GM18502 (cell line): Measurements from ENCODE around the gene HIVEP2.

Experiments used
- ATAC-seq: cut with Tn5 transposase; IDR thresholded peaks from one replicate; pipeline ENCODE4 v1.9.1; 2021; ENCODE audit warnings: mild to moderate bottlenecking; ENCODE audit not compliant: unreplicated experiment, poor library complexity

Gene HIVEP2

DNA sequence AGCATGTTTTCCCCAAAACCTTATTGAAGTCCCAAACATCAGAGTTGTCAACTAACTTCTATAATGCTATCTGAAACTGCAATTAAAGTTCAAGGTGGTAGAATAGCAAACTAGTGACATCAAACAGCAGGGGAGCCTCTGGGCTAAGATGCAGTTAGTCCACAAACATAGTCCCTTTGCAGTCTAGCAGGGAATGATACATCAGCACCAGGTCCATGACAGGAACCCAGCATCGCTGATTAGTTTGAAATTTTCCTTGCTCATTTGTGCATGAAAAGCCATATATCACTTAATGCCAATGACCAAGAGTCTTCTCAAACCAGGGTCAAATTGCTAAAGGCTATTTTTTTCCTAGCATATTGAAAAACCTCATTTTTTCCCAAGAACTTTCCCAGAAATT lies 145.3 kb downstream of the HIVEP2 start:
- ATAC-seq: no peak

DNA sequence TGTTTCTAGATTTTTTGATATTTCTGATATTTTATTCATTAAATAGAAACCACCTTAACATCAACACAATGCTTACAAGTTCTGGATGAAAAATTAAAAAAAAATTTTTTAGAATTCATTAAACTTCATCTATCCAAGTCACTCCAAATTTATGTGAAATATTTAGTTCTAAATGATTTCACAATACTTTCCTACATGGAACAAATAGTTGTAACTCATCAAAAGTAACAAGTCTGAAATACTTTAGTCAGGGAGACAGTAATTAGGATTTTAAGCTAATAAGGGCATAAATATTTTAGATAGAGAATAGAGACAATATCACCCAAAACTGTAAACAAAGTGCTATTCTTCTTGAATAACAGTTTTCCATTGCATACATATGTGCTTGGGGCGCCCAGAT lies 147.8 kb downstream of the HIVEP2 start:
- no peak for ATAC-seq

DNA sequence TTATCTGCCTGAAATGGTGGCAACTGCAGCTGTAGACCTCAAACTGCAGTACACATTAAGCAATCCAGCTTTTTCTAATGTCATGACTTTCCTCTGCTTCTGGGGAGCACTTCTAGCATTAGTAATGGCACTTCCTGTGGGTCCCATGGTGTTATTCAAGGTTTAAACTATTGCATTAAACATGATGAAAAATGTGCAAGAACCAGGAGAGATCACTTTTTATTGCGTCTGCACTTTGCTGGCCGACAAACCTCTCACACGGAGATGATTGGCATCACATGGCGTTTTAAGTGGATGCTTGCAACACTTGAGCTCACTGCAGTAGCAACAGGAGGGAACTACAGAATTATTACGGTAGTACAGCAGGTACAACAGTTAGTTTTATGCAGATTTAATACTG lies 148.4 kb downstream of the HIVEP2 start:
- ATAC-seq: no peak

DNA sequence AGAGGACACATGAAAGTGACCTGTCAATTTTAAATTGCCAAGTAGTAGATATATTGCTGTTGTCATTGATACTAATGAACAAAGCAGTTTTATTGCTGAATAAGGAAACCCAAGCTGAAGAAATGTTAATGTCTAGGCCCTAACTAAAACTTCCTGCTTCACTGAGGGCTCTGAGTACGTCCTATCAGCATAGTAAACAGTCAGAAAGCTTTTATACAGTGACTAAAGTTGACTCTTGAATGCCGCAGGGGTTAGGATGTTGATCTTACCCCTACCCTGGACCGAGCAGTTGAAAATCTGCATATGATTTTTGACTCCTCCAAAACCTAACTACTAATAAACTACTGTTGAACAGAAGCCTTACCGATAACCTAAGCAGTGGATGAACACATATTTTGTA lies 149.0 kb downstream of the HIVEP2 start:
- ATAC-seq: no peak

DNA sequence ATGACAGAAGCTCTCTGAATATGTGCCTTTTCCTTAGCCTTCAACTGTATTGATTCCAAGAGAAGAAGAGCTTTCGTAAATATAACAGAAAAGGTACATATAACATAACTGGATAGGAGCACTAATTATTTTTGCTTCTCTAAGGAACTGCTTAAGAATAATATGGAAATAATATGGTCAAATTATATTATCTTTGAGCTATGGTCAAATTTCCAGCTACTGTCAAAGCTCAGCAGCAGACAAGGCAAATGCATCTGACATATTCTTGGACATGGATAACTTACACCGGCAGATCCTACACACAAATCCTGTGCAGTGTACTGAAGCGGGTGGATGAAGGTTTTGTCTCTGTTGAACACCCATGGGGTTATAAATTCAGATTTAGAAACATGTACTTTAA lies 150.6 kb downstream of the HIVEP2 start:
- no peak for ATAC-seq

DNA sequence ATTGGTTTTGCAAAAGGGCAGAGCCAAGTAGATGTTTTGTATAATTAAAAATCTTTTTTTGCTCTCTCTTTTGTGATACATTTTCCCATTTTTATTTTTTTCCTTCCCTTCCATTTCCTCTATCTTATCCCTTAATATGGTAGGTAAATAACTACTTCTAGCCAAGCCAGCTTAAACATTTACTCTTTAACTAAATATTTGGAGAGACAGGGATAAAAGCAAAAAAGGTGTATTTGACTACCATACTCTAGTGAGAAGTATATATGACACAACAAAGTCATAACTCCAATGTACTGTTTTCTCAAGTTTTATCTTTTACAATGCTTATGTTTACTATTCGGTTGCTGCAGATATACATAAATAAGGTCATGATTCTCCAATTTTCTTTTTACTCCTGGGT lies 154.7 kb downstream of the HIVEP2 start:
- ATAC-seq: no peak

DNA sequence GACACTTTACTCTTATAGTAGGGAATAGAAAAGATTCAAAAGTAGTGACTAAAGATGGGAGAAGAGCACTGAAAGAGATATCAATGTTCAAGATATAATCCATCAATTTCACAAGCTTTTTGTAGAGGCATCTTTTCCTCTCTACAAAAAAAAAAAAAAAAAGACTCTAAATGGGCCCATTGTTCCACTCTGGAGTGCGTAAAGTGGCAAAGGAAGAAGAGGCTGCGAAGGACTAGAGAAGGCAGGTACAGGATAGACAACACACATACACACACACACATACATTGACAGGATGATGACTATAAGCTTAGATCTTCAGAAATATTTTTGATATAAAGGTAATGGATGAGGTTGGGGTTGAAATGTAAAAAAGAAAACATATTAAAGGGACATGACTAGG lies 157.6 kb downstream of the HIVEP2 start:
- no peak for ATAC-seq

DNA sequence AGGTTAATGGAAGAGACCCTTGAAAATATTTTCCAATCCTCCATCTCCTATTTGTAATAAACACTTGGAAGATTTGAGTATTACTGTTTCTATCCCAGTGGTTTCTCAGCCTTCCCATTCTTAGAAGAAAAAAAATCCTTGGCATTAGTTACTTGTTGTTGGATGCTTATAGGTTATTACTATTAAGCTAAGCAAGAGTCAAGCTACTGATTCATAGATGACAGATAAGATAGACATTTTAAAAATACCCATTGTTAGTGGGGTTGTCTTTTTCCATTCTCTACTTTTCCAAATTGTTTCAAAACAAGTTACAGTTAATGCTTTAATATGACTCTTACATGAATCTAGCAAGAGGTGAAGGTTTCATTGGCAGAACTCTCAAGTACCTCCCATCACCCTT lies 158.5 kb downstream of the HIVEP2 start:
- no peak for ATAC-seq

DNA sequence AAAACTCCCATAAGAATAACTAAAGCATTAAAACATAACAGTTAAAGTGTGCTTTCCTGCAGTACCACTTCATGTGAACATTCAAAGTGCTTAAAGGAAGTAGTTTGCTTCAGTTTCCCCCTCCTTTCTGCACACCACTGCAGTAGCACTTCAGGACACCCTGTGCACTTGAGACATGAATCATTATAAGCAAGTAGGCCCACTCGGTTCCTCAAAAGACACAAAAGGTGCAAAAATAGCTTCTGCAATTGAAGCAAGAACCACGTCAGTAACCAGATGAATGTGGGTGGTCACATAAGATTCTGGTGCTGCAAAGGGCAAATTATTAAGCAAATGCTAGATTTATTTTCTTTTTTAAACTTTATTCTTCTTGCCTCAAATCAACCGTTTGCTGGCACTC lies 160.6 kb downstream of the HIVEP2 start:
- peak; percentile 100 for ATAC-seq

DNA sequence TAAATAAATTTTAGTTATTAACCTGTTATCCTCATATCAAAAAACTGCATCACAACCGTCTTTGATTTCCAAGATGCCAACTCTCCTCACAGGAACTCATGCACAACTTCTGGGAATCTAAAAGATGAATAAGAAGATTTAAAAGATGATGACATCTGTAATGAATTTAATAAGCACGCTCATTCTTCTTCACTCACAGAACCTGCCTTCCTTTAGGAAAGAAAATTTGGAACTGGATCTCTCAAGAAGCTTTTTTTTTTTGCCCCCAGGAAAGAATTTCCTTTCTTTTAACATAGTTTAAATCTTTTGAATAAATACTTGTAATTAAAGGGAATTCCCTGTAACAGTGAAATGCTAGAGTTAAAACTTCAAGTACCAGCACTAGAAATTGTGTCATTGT lies 161.5 kb downstream of the HIVEP2 start:
- no peak for ATAC-seq

DNA sequence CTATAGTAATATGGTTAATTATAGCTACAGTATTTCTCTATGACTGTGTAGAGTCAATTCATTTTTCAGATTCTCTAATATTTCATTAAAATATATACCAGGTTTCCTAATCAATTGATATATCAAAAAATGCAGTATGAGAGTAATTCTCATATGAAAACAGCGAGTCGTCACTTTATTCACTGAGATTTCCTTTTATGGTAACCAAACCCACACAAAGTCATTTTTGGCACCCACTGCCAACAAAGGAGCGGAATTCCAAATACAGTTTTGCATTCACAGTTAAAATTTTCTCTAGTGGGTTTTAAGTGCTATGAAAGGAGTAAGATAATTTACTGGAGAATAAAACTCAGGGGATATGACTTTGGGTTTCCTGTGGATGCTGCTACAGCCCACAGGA lies 163.8 kb downstream of the HIVEP2 start:
- no peak for ATAC-seq

DNA sequence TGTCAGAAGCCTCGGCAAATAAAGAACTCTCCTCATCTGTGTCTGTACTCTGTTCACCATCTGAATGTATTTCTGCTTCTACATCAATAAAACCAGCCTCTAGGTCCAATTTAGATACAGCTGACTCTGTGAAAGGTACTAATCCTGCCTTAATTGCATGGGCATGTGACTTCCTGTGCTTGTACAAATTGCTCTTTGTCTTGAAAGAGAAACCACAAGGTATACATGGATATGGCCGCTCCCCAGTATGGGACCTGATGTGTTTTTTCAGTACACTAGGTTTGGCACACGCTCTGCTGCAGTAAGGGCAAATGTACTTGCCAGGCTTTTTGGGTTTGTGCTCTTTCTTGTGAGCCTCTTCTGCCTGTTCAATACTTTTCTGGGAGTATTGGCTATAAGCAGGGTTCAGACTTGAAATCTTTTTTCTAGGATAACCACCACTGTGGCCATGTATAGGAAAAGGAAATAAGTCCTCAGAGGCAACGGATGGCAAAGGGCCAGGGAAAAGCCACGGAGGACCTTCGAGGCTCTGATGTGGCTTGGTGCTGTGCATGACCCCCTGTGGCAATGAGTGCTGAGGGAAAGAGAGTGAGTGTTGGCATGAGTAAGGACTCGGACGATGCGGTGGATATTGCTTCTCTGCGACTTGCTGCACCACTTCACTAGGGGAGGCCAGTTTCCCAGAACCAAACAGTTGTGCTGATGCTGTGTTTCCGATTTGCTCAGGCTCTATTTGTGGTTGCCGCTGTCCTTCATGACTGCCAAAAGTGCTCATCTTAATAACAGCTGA lies 170.9 kb downstream of the HIVEP2 start:
- ATAC-seq: no peak

DNA sequence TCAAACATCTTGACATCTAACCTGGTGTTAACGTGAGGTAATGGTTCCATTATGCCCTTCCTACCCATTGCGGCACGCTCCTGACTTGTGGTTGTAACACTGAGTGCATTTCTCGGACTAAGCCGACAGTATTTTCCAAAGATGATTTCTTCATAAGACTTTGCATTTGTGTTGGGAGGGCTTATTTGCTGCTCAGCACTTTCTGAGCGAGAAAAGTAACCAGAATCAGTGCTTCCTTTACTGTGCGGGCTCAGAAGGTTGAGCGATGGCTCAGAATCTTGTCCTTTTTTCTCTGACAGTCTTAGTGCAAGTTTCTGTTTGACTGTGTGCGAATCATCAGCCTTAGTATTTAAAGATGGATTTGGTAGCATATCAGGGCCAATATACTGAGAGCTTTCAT lies 171.7 kb downstream of the HIVEP2 start:
- no peak for ATAC-seq

DNA sequence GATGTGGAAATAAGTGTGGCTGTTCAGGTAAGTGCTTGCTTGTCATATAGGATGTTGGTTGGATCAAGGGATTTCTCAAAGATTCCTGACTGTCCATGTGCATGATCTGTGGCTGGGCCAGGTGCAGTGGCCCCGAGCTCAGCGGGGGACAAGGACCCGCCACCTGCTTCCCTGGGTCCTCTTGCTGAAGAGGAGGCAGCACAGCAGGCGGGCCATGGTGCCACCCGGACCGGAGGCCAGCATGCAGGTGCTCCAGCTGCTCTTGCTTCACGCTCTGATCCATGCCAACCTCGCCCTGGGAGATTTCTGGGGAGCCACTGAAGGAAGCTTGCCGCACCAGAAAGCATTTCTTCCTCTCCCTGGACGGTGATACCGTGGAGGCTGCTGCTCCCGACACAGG lies 173.8 kb downstream of the HIVEP2 start:
- ATAC-seq: no peak

DNA sequence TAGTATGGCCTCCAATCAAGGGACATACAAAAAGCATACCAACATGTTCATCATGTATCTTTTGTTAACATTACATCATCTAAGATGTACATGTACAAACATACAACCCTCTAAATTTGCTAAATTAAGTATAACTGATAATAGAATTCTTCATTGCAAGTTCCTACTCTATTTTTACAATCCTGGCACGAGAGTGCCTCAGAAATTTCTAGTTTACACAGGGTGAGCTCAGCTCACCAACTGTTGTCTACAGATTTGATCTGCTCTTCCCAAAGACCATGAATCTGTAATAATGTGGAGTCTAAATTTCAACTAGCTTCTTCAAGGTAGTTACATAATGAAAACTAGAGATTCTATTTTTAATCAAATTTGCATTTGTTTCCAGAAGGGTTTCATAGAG lies 179.7 kb downstream of the HIVEP2 start:
- ATAC-seq: no peak

DNA sequence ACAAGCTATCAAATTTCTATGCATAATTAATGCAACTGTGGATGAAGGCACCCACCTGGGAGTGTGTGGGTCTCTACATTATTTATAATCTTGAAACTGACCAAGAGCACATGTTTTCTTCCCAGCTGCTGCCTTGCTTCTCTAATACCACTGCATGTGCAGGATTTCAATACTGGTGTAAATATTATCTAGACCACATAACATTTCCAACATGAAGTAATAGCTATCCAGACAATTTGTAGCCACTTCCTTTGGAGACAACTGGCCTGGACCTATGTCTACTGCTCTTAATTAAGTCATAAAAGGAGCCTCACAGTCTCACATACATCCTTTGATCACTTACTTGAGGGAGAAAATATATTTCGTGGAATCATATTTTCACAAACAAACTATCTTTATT lies 180.7 kb downstream of the HIVEP2 start:
- ATAC-seq: no peak

DNA sequence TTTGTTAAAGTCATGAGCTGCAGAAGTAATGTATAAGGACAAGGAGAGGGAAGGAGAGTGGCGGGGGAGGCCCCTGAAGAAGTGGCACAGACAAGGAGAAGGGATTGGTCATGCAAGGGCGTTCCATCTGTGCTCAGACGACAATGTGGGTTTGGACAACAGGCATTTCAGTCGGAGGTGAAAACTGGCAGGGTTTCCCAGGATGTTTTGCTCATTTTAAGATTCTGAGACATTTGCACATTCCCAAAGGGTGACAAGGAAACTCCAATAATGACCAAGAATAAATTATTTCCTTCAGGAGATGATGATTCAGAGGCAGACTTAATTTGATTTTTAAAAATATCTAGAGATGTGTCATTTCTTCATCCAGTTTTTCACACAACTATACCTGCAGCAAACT lies 181.8 kb downstream of the HIVEP2 start:
- ATAC-seq: no peak

DNA sequence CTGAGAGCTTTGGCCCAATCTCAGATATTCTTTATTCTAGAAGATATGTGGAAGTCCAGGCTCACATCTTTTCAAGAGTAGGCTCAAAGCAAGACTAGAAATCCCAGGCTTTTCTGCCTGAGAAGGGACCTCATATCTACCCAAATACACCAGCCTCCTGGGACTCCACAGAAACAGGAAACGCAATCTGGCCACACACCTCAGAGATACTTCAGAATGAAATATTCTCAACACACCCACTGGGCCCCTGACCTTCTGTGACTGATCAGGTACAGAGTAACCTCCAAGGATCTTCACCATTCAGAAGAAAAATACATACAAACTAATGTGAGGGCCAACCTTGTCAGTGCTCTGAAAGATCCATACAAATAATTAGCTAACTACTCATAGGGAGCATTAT lies 183.2 kb downstream of the HIVEP2 start:
- ATAC-seq: no peak

DNA sequence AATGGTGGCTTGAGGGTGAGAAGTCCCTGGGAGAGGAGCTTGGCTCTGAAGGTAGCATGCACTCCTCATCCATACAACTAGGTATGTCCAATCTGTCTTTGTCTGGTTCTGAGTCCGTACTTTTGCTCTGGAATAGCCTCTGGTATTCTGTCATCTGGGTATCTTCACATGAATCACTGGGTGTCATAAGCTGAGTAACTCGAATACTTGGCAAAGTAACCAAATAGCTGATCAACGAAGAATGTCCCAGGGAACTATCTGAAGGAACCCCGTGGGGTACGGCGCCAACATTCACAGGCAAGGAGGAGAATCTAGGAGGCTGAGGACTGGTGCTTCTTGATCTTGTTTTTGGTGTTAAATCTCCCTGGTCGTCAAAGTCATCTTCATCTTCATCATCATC lies 184.8 kb downstream of the HIVEP2 start:
- ATAC-seq: no peak

DNA sequence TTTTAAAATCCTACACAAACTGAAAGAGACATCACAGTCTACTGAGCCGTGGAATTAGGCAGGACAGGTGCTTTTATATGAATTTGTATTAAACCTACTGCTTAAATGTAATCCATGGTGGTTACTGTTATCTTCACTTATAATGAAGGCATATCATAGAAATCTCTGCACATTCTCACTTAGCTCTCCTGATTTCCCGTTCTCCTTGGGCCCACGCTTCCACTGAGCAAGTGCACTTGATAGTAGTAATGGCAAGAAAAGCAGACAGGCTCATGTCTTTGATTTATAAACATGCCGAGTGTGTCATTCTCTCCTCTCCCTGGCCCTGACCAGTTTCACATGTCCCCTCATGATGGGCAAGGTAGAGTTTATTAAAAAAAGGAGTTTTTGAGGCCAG lies 186.3 kb downstream of the HIVEP2 start:
- ATAC-seq: no peak

DNA sequence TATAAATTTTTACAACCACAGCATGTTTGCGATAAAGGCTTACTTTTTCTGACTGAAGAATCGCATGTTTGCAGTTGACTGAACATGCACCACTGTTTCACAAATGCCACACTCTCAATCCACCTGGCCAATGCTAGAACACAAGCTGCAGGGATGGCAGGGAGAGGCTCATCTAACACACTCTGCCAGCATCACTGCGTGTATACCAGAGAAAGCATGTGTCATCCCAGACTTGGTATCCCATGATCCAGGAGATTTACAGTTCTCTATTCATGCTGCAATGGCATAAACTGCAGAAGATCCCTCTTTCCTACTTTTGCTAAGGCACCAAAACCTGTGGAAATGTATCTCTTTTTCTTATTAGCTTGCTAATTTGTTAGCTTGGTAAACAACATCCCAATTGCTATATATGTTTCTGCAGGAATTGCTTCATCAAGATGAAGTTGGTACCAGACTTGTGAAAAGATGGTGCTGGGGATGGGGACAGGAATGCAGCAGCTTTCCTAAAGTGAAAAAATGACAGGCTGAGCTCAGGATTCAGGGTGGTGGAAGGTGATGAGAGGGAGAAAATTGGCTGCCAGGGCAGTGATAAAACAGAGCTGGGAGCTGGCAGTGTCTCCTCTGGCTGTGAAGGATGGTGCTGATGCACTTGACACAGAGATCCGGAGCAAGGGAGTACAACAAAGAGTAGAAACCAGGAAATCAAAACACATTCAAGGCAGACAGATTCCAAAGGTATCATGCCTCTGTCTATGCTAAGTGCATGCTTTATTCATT lies 186.9 kb downstream of the HIVEP2 start:
- no peak for ATAC-seq

DNA sequence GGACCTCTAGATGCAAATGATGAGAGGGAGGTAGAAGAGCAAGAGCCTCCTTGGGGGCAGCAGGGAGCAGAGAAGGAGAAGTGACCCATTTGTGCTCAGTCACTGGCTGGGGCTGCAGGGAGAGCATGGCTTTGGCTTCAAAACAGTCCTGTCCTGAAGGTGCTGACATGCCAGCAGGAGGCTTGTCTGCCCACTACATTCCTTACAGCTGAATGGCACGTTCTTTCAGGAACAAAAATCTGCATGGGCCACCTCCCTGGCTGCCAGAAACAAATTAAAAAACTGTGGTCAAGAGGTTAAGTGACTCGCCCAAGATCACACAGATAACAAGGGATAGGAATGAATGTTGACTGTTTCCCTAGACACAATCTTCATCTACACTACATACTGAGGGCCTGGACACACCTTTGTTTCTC lies 188.8 kb downstream of the HIVEP2 start:
- no peak for ATAC-seq
